ENCODE measurements around the gene EIF4G2.

DNA sequence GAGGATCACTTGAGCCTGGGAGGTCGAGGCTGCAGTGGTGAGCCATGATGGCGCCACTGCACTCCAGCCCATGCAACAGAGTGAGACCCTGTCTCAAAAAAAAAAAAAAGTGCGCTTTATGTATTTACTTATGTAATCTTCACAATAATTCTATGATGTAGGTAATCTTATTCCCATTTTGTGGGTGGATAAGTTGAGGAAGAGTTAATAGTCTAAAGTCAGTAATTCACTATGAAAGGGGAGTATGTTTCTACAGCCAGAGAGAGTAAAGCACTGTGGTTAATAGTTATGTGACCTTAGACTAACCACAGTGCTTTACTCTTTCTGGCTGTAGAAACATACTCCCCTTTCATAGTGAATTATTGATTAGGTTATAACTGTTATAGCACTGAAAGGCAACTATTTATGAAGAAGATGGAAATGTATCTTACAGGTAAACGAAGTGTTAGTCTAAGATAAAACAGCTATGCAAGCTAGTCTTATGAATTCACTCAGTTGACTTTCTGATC is 45.8 kb downstream of the EIF4G2 start:
- TF ChIP-seq, protein P1, sequence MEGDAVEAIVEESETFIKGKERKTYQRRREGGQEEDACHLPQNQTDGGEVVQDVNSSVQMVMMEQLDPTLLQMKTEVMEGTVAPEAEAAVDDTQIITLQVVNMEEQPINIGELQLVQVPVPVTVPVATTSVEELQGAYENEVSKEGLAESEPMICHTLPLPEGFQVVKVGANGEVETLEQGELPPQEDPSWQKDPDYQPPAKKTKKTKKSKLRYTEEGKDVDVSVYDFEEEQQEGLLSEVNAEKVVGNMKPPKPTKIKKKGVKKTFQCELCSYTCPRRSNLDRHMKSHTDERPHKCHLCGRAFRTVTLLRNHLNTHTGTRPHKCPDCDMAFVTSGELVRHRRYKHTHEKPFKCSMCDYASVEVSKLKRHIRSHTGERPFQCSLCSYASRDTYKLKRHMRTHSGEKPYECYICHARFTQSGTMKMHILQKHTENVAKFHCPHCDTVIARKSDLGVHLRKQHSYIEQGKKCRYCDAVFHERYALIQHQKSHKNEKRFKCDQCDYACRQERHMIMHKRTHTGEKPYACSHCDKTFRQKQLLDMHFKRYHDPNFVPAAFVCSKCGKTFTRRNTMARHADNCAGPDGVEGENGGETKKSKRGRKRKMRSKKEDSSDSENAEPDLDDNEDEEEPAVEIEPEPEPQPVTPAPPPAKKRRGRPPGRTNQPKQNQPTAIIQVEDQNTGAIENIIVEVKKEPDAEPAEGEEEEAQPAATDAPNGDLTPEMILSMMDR (IDR thresholded peaks at IDR 0.05), result no peak
- no peak for TF ChIP-seq POLR2A (IDR thresholded peaks at IDR 0.05)
- TF ChIP-seq POLR2AphosphoS5 (IDR thresholded peaks at IDR 0.05), result no peak
- TF ChIP-seq EP300 (IDR thresholded peaks at IDR 0.05), result no peak

Measured in stomach (tissue), 4 donors.